Amygdala (tissue), 56 donors: ENCODE results near the gene ZNF136.
A peak's percentile ranks its signal among the peaks of the same experiment; 100 is the strongest.

Experiments
- DNase-seq, 56 donors: peaks; one replicate each; lab custom pipeline; 2025; lab: John Stamatoyannopoulos, UW

The ZNF136 gene

GRCh38 chr19:12180377-12180776 is 17.5 kb downstream of the ZNF136 start:
- no peak for DNase-seq

- no peak for DNase-seq
Observed at GRCh38 chr19:12187625-12188024, 24.7 kb downstream of the ZNF136 start.

GRCh38 chr19:12194827-12195731 is 32.2 kb downstream of the ZNF136 start:
- peak; percentile 19 to 92 (median 81) for DNase-seq

GRCh38 chr19:12198136-12198535 is 35.2 kb downstream of the ZNF136 start:
- DNase-seq = no peak

GRCh38 chr19:12199757-12200419 is 37.0 kb downstream of the ZNF136 start:
- no peak for DNase-seq

GRCh38 chr19:12202250-12202649 is 39.4 kb downstream of the ZNF136 start:
- DNase-seq = no peak

GRCh38 chr19:12205296-12205695 is 42.4 kb downstream of the ZNF136 start:
- DNase-seq = no peak

GRCh38 chr19:12208221-12208620 is 45.3 kb downstream of the ZNF136 start:
- no peak for DNase-seq

- DNase-seq = no peak
Observed at GRCh38 chr19:12217332-12217731, 54.4 kb downstream of the ZNF136 start.

- DNase-seq = no peak
Observed at GRCh38 chr19:12222980-12223630, 60.2 kb downstream of the ZNF136 start.

GRCh38 chr19:12224676-12225075 is 61.8 kb downstream of the ZNF136 start:
- DNase-seq = no peak

- no peak for DNase-seq
Observed at GRCh38 chr19:12229990-12230389, 67.1 kb downstream of the ZNF136 start.

- DNase-seq = no peak
Observed at GRCh38 chr19:12230751-12231733, 68.1 kb downstream of the ZNF136 start.

- no peak for DNase-seq
Observed at GRCh38 chr19:12232961-12233360, 70.1 kb downstream of the ZNF136 start.

GRCh38 chr19:12237143-12237839 is 74.4 kb downstream of the ZNF136 start:
- DNase-seq = no peak
